22Rv1 (cell line): ENCODE results near the gene KRTAP12-3.

Experiments
- CTCF ChIP-seq: fragments of 450-650 bp; IDR thresholded peaks from 2 replicates; pipeline ENCODE4 v1.5.1; 2017; ENCODE audit warnings: mild to moderate bottlenecking
- ZFX ChIP-seq: fragments of 450-650 bp; IDR thresholded peaks from 2 replicates; pipeline ENCODE4 v1.6.1; 2017; ENCODE audit warnings: antibody characterized with exemption, borderline replicate concordance

- TF ChIP-seq ZFX (no peak), CTCF (no peak)
These were observed 17.0 kb upstream of the KRTAP12-3 start for GRCh38 chr21:44640761-44641160.
